SK-N-SH treated with all-trans-retinoic acid at 6 μM for 48 hours (cell line): Measurements from ENCODE around the gene PHC1.

ENCODE experiments used
- CSDC2 ChIP-seq: fragments of 250-450 bp; sonication (Bioruptor Pico); IDR thresholded peaks from 2 replicates; pipeline ENCODE4 v1.5.0; 2020; ENCODE audit warnings: mild to moderate bottlenecking, moderate library complexity
- ZFP3 ChIP-seq: fragments of 250-450 bp; sonication (Bioruptor Pico); IDR thresholded peaks from 2 replicates; pipeline ENCODE4 v1.5.0; 2020; ENCODE audit warnings: mild to moderate bottlenecking, moderate library complexity
- TF ChIP-seq, protein P1 (sequence below): fragments of 250-450 bp; sonication (Bioruptor Pico); IDR thresholded peaks from 2 replicates; pipeline ENCODE4 v1.5.1; 2020; ENCODE audit warnings: low read depth, mild to moderate bottlenecking, moderate library complexity
- TF ChIP-seq, protein P2 (sequence below): fragments of 250-450 bp; sonication (Bioruptor Pico); IDR thresholded peaks from 2 replicates; pipeline ENCODE4 v1.8.0; 2021; ENCODE audit warnings: low read depth, mild to moderate bottlenecking, moderate library complexity, borderline replicate concordance

DNA sequence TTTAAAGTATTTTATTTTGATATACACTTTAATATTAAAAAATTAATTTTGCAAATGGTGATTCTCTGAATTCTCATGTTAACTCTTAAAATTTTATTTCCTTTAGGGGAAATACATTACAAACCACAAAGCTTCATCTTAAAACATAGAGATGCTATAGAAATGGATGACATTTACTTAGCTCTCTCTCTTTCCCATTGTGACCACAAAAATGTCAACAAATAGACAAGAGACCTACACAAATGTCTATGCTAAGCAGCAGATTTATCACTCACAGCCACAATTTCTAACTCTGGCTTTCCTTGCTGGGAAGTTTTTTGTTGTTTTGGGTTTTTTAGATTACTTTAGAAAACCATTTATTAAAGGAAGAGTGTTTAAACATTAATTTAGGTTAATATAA, 19.9 kb upstream of the PHC1 start:
- TF ChIP-seq, protein P1, sequence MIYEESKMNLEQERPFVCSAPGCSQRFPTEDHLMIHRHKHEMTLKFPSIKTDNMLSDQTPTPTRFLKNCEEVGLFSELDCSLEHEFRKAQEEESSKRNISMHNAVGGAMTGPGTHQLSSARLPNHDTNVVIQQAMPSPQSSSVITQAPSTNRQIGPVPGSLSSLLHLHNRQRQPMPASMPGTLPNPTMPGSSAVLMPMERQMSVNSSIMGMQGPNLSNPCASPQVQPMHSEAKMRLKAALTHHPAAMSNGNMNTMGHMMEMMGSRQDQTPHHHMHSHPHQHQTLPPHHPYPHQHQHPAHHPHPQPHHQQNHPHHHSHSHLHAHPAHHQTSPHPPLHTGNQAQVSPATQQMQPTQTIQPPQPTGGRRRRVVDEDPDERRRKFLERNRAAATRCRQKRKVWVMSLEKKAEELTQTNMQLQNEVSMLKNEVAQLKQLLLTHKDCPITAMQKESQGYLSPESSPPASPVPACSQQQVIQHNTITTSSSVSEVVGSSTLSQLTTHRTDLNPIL = no peak
- TF ChIP-seq, protein P2, sequence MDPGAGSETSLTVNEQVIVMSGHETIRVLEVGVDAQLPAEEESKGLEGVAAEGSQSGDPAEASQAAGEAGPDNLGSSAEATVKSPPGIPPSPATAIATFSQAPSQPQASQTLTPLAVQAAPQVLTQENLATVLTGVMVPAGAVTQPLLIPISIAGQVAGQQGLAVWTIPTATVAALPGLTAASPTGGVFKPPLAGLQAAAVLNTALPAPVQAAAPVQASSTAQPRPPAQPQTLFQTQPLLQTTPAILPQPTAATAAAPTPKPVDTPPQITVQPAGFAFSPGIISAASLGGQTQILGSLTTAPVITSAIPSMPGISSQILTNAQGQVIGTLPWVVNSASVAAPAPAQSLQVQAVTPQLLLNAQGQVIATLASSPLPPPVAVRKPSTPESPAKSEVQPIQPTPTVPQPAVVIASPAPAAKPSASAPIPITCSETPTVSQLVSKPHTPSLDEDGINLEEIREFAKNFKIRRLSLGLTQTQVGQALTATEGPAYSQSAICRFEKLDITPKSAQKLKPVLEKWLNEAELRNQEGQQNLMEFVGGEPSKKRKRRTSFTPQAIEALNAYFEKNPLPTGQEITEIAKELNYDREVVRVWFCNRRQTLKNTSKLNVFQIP (CRISPR knock-in tag) = no peak
- TF ChIP-seq ZFP3 (CRISPR knock-in tag) = no peak
- no peak for TF ChIP-seq CSDC2
